ENCODE measurements around the gene ENOX1.

The ENOX1 gene

DNA sequence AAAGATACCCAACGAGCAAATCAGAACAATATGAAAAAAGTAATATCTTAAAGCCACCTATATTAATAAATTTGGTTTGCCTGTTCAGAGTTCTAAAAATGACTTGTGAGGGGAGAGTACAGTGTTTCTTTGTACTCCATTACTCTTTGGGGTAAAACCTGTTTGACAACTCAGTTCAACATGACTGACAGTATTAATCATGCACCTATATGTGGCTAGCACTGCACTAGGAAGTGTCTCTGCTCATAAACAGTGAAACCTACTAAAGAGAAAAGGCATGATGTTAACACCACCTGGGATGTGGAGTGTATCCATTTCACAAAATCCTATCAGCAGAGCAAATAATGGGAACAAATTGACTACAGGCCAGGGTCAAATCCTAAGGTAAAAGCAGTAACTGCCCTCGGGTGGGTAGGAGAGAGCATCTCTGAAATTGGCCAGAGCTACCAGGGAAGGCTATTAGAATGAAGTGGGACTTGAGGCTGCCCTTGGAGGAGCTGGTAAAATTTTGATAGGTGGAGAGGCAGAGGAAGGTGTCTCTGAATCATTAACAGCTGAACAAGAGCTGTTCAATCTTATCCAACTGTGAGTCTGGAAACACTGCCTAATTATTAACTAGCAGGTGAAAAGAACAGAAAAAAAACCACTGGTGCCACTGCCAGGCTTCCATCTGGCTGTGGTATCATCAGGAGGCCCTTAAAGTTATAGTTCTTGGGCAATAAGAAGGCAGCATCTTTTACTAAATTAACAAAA, 398.3 kb downstream of the ENOX1 start:
- no peaks in the 10 kb centered on the region for H3K4me1 ChIP-seq
- no peak overlapping the region for H3K4me3 ChIP-seq
- TF ChIP-seq CTCF (IDR thresholded peaks at IDR 0.05), result no peak
- intact Hi-C loops (cut with DNase I; ENCODE audit: low total_unique reads), result no loop called here
- H3K27me3 ChIP-seq, result no peaks in the 10 kb centered on the region
- H3K36me3 ChIP-seq, result no peaks in the 10 kb centered on the region
- no peaks in the 10 kb centered on the region for H3K9me3 ChIP-seq
- no peak for DNase-seq
- H3K27ac ChIP-seq, result no peak overlapping the region

GRCh38 chr13:43387880-43388279, 398.9 kb downstream of the ENOX1 start:
- no peaks in the 10 kb centered on the region for H3K9me3 ChIP-seq
- H3K27me3 ChIP-seq, result no peaks in the 10 kb centered on the region
- TF ChIP-seq CTCF (IDR thresholded peaks at IDR 0.05), result no peak
- no peaks in the 10 kb centered on the region for H3K36me3 ChIP-seq
- no peaks in the 10 kb centered on the region for H3K4me1 ChIP-seq
- H3K27ac ChIP-seq, result no peak overlapping the region
- H3K4me3 ChIP-seq, result no peak overlapping the region
- DNase-seq, result no peak
- intact Hi-C loops (cut with DNase I; ENCODE audit: low total_unique reads), result no loop called here

- Histone ChIP-seq H3K27me3 (no peaks in the 10 kb centered on the region), H3K27ac (no peak overlapping the region), H3K36me3 (no peaks in the 10 kb centered on the region), H3K4me3 (no peak overlapping the region), H3K4me1 (no peaks in the 10 kb centered on the region), H3K9me3 (no peaks in the 10 kb centered on the region)
- intact Hi-C loops (cut with DNase I; ENCODE audit: low total_unique reads), result no loop called here
- DNase-seq, result no peak
- TF ChIP-seq CTCF (IDR thresholded peaks at IDR 0.05), result no peak
Observed at GRCh38 chr13:43383498-43384165, 403.1 kb downstream of the ENOX1 start.

- H3K27me3 ChIP-seq, result no peaks in the 10 kb centered on the region
- H3K36me3 ChIP-seq, result no peaks in the 10 kb centered on the region
- H3K4me3 ChIP-seq, result no peak overlapping the region
- no peak for DNase-seq
- no peak for TF ChIP-seq CTCF (IDR thresholded peaks at IDR 0.05)
- intact Hi-C loops (cut with DNase I; ENCODE audit: low total_unique reads), result no loop called here
- no peaks in the 10 kb centered on the region for H3K9me3 ChIP-seq
- H3K4me1 ChIP-seq, result no peaks in the 10 kb centered on the region
- no peak overlapping the region for H3K27ac ChIP-seq
Observed at GRCh38 chr13:43379738-43380137, 407.0 kb downstream of the ENOX1 start.

- intact Hi-C loops (cut with DNase I; ENCODE audit: low total_unique reads), result no loop called here
- Histone ChIP-seq H3K36me3 (no peaks in the 10 kb centered on the region), H3K27me3 (no peaks in the 10 kb centered on the region), H3K27ac (no peak overlapping the region), H3K4me1 (no peaks in the 10 kb centered on the region), H3K4me3 (no peak overlapping the region), H3K9me3 (no peaks in the 10 kb centered on the region)
- no peak for TF ChIP-seq CTCF (IDR thresholded peaks at IDR 0.05)
- no peak for DNase-seq
Observed at GRCh38 chr13:43377973-43378372, 408.8 kb downstream of the ENOX1 start.

Data from tibial artery (tissue), 4 donors.